Renal pelvis (tissue), 4 donors: ENCODE results near the gene HSD17B8. TPM values are rescaled to one million over a fixed set of nuclear protein-coding genes. Genes with fewer than 3 reads are reported as not detected.

ENCODE experiments used
- DNase-seq: peaks from one replicate; pipeline ENCODE4 v3.0.0-alpha.2; 2013
- polyA plus RNA-seq, 3 donors: library from polyadenylated mRNA; unstranded; fragments of 120-200 nt; gene quantifications; one replicate each; pipeline ENCODE4 v1.2.1, GENCODE V29; 2013; ENCODE audit not compliant: insufficient read length in 3 of 3

Gene HSD17B8
- polyA plus RNA-seq, 3 donors, result 28.0 to 31.6 (median 31.2) TPM

- DNase-seq, result no peak
Observed at GRCh38 chr6:33203443-33204164, 851 bp upstream of the HSD17B8 start.

- no peak for DNase-seq
Observed at GRCh38 chr6:33204165-33204414, 365 bp upstream of the HSD17B8 start.

- no peak for DNase-seq
Observed at GRCh38 chr6:33205191-33206026, 954 bp downstream of the HSD17B8 start.

- DNase-seq, result no peak
Observed at GRCh38 chr6:33206027-33206863, 1.8 kb downstream of the HSD17B8 start.

GRCh38 chr6:33206864-33207551 is 2.6 kb downstream of the HSD17B8 start:
- DNase-seq, result no peak

GRCh38 chr6:33207552-33208090 is 3.2 kb downstream of the HSD17B8 start:
- no peak for DNase-seq

GRCh38 chr6:33208091-33208967 is 3.9 kb downstream of the HSD17B8 start, which contains the start of gene RING1:
RING1 (plus strand) TSS chr6:33208500; CDS start chr6:33208823, 323 bp downstream.
- peak; percentile 85 for DNase-seq

GRCh38 chr6:33209856-33210255 is 5.4 kb downstream of the HSD17B8 start:
- no peak for DNase-seq

GRCh38 chr6:33211136-33211535 is 6.7 kb downstream of the HSD17B8 start:
- no peak for DNase-seq

- DNase-seq, result no peak
Observed at GRCh38 chr6:33211666-33212422, 7.4 kb downstream of the HSD17B8 start.

GRCh38 chr6:33212857-33213165 is 8.4 kb downstream of the HSD17B8 start:
- no peak for DNase-seq

- no peak for DNase-seq
Observed at GRCh38 chr6:33213166-33213988, 8.9 kb downstream of the HSD17B8 start.

- no peak for DNase-seq
Observed at GRCh38 chr6:33213989-33214335, 9.5 kb downstream of the HSD17B8 start.

GRCh38 chr6:33215271-33216116 is 11.0 kb downstream of the HSD17B8 start:
- no peak for DNase-seq

GRCh38 chr6:33216117-33216649 is 11.7 kb downstream of the HSD17B8 start:
- DNase-seq, result no peak

GRCh38 chr6:33217246-33217645 is 12.8 kb downstream of the HSD17B8 start:
- DNase-seq, result no peak

GRCh38 chr6:33217681-33218080 is 13.2 kb downstream of the HSD17B8 start:
- no peak for DNase-seq
